Ramos (cell line): Measurements from ENCODE around the gene APOL2.
"Not testable (repeated sequence)": the region's sequence is repeated elsewhere in the genome, so short reads cannot be mapped to it uniquely, and the experiment has no call there.

Experiments used
- in situ Hi-C: fragments of 300-500 bp; cut with MboI; formaldehyde crosslinking; loops from one replicate; pipeline ENCODE4 v1.14.3; 2022; ENCODE audit warnings: low sequenced_read_pairs; ENCODE audit not compliant: unreplicated experiment

Gene APOL2

DNA sequence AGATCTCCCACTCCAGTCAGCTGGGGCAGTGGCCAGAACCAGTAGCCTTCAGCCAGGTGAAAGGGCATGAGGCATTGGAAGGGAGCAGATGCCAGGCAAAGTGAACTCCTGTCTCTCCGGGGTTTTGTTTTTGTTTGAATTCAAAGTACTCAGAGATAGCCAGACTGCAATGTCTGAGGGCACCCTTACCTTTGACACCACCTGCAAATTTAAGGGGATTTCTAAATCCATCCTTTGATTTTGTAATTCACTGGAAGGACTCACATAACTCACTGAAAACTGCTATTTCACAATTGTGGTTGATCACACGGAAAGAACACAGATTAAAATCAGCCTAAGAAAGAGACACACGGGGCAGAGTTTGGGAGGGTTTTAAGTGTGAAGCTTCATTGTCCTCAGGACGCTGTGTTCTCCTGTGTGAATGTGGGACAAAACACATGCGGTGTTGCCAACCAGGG is 23.9 kb upstream of the APOL2 start:
- in situ Hi-C loops: not testable (repeated sequence)

DNA sequence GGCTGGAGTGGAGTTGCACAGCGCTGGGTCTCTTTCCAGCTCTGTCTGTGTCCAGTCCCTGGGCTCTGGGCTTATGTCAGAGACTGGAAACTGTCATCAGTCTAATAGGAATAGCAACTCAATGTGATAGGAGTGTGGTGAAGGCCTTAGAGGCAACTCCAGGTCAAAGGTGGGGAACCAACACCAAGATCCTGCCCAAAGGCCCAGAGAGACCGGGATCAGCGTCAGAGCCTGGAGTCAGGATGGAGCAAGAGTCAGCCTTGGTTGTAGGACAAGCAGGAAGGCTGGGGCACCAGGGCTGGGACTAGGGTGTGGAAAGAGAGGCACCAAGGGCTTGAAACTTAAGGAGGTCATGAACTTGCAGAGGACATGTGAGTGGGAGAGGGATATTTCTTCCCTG is 23.0 kb upstream of the APOL2 start:
- in situ Hi-C loops: not testable (repeated sequence)

DNA sequence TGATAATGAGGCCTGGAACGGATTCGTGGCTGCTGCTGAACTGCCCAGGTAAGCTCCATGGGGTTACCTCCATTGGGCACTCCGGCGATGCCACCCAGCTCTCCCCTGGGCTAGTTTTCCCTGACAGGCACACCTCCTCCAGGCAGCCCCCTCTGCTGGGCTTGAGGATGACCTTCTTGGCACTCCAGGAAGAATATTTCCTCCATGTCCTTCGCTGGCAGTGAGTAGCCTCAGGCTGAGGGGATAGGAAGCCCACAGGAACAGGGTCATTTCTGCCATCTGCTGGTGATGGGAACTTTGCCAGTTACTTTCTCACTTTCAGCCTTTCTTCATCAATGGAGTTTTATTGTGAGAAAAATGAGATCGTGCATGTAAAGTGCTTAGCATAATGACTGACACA is 22.3 kb upstream of the APOL2 start:
- in situ Hi-C loops: not testable (repeated sequence)

DNA sequence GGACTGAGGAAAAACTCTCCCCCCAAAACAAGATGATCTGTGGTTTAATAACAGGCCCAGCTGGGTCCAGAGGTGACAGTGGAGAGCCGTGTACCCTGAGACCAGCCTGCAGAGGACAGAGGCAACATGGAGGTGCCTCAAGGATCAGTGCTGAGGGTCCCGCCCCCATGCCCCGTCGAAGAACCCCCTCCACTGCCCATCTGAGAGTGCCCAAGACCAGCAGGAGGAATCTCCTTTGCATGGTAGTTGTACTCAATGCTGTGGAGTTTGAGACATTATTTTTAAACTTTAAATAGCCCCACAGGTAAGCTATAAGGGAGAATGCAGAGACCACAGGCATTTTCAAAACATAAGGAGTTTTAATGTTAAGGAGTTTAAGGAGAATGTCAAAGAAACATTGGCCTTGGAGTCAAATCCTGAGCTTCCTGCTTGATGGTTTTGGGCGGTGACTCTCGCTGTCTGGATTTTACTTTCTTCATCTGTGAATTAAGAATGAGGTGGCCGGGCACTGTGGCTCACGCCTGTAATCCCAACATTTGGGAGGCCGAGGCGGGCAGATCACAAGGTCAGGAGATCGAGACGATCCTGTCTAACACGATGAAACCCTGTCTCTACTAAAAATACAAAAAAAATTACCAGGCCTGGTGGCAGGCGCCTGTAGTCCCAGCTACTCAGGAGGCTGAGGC is 20.4 kb upstream of the APOL2 start:
- in situ Hi-C loops: no loop called here

DNA sequence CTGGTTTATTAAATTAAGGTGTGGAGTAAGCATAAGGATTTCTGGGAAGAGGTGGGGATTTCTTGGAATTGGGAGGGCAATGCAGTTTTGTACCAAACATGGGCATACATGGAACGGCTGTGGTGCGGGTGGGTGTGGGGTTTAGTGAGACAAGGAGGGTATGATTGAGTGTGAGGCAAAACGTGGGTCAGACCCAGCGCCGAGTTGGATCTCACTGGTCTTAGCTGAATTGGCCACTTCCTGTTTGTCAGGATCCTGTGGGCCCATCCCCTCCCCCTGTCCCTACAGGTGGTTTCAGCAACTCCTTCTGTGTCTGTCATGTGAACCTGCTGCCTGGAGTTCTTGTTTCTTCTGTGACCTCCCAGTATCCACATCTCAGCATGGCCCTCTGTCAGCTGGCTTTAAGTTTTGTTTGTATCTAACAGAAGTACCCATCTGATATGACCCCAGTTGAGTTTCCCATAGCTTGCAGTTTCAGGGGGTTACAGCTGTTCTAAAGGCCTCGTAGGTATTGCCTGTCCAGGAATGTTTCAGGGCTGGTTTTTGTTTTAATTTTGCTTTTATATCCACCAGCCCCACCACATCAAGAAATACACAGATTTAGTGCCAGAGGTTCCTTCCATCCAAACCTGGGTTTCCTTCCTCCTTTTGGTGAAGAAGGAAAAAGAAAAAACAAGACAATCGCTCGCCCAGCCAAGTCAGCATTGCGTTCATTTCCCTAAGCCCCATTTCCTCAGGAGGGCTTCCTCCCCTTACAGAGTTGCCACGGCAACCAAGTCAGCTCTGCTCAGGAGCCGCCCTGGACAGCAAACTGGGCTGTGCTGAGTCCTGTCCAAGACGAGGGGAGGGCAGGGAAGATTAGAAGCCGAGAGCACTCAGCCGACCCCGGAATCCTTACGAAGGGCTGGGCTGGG is 19.6 kb upstream of the APOL2 start:
- in situ Hi-C loops: no loop called here

DNA sequence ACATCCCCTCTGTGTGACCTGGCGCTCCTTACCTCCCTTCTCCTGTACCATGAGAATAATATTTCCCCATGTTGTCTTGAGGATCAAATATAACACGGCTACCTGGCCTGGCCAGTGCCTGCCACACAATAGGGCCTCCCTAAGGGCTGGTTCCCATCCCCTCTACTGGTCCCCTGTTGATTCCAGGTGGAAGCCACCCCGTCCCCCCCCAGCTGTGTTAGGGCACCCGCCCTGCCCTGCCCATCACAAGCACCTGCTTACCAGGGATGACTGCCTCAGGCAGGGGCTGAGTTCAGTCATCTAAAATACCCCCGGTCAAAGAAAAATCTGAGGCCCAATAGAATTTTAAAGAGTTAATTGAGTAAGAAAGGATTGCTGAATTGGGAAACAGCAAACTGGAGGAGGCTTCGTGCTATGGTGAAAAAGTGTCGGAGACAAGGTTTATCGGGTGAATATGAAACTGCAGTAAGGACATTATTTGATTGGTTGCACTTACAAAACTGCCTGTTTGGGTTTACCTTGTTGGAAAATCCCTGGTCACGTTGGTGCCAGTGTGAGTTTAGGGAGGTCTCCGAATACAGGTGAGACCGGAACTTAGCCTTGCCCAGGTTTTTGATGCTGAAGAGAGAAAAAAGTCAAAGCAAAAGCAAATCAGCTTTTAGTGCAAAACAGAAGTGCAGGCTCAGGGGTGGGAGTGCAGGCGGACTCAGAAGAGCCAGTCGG is 18.8 kb upstream of the APOL2 start:
- in situ Hi-C loops: no loop called here

DNA sequence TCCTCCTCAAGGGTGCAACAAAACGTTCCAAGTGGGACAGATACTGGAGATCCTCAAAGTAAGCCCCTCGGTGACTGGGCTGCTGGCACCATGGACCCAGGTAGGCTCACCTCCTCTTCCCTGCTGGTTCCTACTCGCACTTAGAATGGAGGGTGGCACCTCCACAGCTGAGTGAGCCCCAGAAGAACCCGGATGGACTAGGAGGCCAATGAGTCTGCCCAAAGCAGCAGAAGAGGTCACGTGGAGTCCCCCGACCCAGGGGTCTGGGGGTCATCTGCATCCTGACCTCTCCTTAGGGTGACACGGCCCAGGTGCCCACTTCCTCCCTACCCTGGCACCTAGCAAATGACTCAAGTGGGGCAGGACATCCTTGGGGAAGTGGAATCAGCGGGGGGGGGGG is 18.0 kb upstream of the APOL2 start:
- in situ Hi-C loops: no loop called here

DNA sequence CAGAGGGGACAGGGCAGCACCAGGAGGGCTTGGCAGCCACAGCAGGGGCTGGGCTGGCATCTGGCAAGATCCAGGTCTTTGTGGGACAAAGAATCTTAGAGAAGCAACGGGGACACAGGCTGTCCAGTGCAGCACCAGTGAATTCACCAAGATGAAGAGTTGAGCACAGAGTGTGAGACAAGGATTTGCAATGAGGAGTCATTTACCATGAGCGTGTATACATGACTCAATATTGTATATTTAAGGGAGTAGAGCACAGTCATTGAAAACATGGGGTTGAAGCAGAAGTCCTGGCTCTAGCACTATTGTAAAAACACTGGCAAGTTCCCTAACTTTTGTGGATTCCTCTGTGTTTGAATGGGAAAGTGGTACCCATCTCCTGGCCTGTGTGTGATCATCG is 17.2 kb upstream of the APOL2 start:
- in situ Hi-C loops: no loop called here

DNA sequence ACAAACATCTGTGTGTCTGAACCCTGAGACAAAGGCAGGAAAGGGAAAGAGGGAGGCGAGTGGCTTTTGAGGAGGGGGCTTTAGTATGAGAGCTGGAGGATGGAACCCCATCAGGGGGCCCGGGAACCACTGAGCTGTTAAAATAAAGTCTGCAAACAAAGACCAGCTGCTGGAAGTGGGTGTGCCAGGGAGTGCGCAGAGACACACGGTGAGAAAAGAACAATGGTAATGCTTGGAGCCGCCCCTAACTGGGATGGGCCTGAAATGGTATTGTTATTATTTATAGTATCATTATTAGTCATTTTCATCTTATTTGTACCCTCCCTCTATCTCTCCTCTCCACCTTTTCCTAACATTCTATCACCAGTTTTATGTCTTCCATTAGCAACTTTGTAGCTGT is 16.2 kb upstream of the APOL2 start:
- in situ Hi-C loops: not testable (repeated sequence)

DNA sequence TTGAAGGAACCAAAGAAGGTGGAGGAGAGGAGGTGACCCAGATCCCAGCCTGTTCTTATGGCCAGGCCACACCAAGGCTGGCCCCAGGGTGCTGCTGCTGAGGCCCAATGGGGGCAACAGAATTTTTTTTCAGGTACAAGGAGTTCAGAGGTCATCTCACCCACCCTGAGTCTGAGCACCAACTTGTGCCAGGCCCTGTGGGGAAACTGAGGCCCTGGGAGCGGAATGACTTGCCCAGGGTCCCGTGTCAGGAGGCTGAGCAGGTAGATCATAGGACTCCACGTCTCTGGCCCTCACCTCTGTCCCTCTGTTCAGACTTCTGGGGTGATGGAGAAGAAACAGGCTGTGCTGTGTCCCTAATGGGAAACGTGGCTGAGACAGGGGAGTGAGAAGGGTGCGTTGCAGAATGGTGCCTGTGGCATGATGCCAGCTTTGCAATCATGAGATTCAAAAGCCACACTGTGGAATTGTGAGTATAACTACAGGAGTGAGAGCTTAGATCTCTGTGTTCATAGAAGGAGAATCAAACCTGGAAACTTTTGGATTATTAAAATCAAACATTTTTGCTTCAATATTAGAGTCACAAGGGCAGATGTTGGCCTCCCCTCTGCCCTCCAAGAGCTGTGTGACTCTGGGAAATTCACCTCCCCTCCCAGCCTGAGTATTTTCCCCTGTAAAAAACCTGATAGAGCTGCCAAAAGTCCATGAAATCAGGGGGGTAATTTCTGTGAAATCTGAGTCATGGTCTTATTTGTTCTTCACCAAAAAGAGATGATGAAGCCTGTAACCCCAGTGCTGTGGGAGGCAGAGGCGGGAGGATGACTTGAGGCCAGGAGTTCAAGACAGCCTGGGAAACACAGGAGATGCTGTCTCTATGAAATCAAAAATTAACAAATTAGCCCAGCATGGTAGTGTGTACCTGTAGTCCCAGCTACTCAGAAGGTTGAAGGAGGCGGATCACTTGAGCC is 14.5 kb upstream of the APOL2 start:
- in situ Hi-C loops: no loop called here

DNA sequence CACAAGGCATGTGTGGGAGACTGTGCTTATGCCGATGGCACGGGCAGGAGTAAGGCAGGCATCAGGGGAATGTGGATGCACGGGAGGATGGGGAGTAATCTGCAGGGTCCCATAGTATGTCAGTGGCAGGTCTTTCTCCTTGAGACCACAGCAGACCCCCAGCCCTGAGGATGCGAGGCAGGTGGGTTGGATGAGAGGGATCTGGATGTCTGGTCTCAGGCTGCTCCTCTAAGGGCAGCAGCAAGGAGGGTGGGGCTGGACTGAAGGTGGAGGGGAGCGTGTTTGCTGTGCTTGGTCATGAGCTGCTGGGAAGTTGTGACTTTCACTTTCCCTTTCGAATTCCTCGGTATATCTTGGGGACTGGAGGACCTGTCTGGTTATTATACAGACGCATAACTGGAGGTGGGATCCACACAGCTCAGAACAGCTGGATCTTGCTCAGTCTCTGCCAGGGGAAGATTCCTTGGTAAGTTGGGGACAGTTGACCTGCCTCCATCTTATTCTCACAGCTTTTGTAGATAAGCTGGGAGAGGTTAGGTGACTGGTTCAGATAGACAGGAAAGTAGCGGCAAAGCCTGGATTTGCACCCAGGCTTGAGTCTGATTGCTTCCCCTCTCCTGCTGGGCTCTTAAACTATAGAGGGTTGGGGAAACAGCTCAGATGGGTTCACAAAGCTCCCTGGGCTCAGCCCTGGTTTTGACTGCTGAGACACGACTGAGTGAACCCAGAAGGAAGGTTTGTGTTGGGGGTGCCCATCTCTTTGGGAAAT is 13.6 kb upstream of the APOL2 start, which contains the start of gene APOL1:
TSS of gene APOL1 (plus strand) at position 380 of the 769 bp plus-strand sequence. CDS start 1,823 bp downstream, outside the sequence.
- in situ Hi-C loops: no loop called here

DNA sequence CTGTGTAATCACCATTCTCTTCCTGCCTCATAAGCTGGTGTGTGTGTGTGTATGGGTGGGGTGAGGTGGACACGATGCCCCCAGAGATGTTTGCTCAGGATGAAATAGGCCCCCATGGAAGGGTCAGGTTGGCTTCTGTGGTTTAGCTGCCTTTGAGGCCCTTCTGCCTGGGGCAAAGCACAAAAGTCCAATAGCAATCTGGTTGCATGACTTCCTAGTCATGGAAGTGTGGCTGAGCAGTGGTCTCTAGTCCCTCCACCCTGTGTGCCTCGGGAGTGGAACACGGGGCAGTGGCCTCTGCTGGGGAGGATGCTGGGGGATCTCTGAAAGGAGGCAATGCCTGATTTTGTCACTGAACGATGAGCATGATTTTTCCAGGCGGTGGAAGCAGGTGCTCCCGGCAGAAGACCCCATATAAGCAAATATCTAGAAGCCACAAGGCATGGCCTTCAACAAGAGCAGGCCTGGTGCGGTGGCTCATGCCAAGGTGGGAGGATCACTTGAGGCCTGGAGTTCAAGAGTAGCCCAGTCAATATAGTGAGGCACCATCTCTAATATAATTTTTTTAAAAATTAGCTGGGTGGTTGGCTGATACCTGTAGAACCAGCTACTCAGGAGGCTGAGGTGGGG is 12.8 kb upstream of the APOL2 start:
- in situ Hi-C loops: not testable (repeated sequence)

DNA sequence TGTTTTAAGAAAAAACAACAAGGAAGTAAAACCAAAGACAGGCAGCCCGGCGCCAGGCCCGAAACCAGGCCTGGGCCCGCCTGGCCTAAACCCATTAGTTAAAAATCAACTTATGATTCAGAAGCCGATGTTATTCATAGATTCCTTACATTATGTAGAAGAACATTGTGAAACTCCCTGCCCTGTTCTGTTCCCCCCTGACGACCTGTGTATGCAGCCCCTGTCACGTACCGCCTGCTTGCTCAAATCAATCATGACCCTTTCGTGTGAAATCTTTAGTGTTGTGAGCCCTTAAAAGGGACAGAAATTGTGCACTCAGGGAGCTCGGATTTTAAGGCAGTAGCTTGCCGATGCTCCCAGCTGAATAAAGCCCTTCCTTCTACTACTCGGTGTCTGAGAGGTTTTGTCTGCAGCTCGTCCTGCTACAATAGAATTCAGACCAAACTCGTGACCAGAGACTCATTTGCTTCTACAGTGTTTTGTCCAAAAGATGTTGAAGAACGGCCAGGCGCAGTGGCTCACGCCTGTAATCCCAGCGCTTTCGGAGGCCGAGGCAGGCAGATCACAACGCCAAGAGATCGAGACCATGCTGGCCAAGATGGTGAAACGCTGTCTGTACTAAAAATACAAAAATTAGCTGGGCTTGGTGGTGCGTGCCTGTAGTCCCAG is 11.1 kb upstream of the APOL2 start:
- in situ Hi-C loops: not testable (repeated sequence)

DNA sequence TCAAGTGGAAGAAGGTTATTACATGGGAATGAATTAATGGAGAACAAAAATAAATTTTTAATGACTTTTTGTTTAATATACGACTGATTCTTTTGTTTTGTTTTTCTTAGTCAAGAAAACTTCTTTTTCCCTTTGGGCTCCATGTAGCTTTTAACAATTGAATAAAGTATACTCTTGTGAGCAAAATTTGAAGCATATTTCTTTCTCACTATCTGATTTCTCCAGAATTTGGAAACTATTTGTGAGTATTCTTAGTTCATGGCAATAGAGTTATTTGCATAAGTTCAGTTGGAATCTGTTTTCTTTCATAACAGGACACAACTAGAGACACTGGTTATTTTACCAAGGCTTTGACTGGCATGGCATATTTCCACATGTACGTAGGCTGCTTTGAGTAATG is 9.8 kb upstream of the APOL2 start:
- in situ Hi-C loops: no loop called here

DNA sequence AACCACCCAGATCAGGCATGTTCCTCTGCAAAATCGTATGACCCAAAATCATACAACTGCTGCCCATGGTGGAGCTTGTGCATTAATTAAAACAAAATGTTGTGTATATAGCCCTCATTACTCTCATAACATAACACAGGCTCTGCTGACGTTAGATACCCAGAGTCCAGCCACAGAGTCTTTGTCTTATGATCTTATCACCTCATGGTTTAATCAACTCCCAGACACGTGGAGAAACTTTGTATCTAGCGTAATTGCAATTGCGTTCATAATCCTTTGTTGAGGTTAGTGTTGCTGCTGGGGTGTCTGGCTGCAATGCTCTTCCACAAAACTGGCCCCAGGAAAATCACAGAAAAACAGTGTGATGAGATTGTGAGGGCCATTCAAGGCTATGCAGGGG is 8.6 kb upstream of the APOL2 start:
- in situ Hi-C loops: no loop called here

DNA sequence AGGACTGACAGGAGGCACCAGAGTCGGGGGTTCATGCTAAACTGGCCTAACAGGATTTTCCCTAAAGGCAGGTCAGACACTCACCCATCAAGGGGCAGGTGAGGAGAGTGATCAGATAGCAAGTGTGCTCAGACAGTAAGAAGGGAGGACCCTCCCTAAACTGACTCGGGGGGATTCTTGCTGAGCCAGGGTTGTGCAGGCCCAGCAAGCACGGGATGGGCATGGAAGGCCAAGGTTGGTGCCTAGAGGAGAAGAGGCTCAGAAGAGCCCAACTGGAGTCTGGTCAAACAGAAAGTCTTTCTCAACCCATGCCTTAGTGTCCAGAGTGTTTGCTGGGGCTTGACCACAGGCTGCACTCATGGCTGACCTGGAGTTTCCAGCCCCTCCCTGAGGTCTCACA is 7.4 kb upstream of the APOL2 start:
- in situ Hi-C loops: no loop called here

DNA sequence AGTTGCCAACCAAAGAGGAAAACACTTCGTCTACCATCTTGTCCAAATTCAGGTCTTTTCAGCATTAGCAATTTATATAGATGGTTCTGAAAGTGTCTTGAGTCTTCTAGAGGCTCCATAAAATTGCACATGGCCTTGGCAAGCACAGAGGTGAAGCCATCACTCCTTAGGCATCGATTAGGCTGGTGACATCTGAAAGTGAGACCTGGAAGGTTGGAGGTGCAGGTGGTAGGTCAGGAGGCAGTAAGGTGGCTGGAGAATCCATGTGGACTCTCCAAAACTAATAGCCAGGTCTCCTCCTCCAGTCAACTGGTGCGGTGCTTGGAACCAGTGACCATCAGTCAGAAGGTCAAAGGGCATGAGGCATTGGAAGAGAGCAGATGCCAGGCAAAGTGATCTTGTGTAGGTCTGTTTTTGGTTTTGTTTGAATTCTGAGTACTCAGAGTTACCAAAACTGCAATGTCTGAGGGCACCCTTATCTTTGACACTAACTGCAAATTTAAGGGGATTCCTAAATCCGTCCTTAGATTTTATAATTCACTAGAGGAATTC is 6.6 kb upstream of the APOL2 start:
- in situ Hi-C loops: no loop called here
